ENCODE data around the gene TRPV4.

The TRPV4 gene

GRCh38 chr12:109807954-109808643 is 25.1 kb downstream of the TRPV4 start:
- no peak for DNase-seq (ENCODE audit: low read depth)

DNA sequence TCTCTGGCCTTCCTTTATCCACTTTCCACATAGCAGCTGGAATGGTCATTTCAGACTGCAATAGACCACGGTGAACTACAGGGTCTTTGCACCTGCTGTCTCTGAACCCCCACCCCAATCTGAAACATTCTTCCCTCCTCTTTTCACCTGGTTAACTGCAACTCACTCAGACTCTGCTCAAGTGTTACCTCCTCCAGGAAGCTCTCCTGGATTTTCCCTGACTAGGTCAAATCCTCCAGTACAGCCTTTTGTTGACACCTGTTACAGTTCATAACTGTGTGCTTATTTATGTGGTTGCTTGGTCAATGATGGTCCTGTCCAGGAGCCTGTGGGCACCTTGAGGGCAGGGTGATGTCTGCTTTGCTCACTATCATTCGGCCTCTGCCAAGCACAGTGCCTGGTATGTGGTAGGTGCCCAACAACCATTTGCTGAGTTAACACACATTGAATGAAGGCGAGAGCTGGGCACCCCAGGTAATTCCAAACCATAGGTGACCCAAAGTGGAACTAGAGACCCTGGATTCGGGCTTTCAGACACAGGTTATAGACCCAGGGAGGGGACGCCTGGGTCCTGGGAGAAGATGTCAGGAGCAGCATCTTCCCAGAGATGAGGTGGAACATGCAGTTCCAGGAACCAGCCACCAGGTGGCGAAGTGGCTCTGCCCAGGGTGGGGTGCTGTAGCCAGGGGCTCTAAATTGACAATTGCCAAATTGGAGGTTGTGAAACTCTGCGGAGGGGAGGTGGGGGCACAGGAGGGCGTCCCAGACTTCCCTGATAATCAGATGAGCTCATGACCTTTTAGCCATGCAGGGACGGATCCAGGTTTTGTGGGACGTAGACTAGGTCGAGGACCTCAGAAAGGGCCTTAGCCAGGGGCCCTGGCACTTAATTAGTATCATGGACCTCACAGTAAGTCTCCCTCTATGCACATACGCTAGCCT is 28.1 kb downstream of the TRPV4 start:
- DNase-seq (ENCODE audit: low read depth) = peak; percentile 60

DNA sequence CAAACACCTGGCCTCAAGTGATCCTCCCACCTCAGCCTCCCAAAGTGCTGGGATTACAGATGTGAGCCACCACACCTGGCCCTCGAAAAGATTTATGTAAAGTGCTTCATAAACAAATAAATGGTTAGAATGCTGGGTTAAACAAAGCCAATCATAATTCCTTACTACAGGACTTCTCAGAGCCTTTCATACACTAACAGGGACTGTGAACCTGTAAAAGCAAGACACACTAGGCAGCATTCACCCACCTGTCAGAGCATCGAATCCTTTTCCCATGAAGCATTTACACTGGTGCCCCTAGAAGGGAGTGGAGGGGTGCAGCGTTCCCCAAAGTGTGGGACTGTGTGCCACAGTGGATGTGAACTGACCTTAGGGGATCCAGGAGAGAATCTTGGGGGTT is 29.5 kb downstream of the TRPV4 start:
- DNase-seq (ENCODE audit: low read depth) = no peak

- DNase-seq (ENCODE audit: low read depth) = no peak
Observed at GRCh38 chr12:109802828-109803227, 30.4 kb downstream of the TRPV4 start.

DNA sequence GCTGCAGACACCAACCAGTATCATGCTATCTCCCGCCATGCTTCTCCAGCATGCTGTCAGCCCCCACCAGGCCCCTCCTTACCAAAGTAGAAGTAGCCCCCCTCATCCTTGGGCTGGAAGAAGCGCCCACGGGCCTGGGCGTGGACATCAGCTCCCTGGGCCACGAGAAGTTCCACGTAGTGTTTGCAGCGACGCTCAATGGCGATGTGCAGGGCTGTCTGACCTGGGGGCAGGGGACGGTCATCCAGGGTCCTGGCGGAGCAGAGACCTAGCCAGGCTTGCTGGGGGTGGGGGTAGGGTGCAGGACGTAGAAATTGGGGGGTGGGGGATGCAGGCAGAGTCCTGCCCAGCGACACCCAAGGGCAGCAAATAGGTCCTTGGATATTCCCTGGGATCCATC is 32.7 kb downstream of the TRPV4 start:
- DNase-seq (ENCODE audit: low read depth) = no peak

DNA sequence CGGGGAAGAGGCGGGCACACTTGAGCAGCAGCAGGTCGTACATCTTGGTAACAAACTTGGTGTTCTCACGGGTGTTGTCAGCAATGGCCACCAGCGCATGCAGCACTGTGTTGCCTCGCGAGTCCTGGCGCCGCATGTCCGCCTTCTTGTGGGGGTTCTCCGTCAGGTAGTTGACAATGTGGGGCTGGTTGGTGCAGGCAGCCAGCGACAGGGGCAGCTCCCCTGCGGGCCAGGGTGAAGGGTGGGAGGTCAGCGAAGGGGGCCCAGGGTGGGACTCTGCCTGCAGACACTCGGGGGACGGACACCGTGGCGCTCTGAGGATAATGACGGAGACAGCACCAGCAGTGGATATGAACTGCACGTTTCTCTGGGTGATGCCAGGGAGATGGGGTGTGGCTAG is 34.5 kb downstream of the TRPV4 start:
- DNase-seq (ENCODE audit: low read depth) = no peak

- DNase-seq (ENCODE audit: low read depth) = no peak
Observed at GRCh38 chr12:109797905-109798669, 35.1 kb downstream of the TRPV4 start.

- no peak for DNase-seq (ENCODE audit: low read depth)
Observed at GRCh38 chr12:109796057-109796456, 37.1 kb downstream of the TRPV4 start.

DNA sequence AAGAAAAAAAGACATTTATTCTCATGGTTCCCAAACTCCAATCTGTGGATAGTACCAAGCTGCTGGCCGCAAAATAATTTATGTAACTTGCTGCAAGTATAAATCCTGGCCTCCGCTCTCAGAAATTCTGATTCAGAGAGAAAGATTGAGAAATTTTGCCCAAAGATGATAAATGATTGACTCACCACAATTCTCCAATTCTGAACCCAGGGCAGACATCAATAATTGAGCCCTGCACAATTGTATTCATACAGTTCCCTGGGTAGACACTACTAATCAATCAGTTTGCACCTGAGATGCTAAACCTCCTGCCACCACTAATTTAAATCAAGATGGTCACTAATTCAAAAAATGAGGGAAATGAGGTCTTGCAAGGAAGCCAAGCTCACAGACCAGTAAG is 38.2 kb downstream of the TRPV4 start:
- peak; percentile 45 for DNase-seq (ENCODE audit: low read depth)

DNA sequence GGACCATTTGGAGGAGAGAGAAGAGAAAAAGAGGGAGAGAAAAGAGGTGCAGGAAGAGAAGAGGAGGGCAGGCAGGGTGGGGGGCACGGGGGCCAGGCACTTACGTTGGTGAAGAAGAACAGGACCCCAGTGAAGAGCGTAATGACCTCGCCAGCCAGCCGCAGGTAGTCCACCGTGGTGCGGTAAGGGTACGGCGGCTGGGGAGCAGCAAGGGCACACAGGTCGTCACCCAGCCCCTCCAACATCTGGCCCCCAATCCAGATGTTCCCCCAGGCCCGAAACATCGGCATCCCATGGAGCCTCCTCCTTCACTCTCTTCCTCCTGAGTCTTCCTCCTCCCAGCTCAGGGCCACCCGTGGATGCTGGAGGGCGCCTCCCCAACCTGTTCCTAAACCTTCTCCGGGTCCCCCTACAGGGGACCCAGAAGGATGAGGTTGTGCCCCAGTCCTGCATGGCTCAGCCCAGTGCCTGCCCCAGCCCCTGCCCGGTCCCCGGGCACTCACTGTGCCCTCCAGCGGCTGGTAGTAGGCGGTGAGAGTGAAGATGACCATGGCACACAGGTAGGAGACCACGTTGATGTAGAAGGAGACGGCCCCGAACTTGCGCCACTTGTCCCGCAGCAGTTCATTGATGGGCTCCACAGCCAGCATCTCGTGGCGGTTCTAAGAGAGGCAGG is 39.2 kb downstream of the TRPV4 start:
- no peak for DNase-seq (ENCODE audit: low read depth)

GRCh38 chr12:109793411-109793810 is 39.8 kb downstream of the TRPV4 start:
- no peak for DNase-seq (ENCODE audit: low read depth)

DNA sequence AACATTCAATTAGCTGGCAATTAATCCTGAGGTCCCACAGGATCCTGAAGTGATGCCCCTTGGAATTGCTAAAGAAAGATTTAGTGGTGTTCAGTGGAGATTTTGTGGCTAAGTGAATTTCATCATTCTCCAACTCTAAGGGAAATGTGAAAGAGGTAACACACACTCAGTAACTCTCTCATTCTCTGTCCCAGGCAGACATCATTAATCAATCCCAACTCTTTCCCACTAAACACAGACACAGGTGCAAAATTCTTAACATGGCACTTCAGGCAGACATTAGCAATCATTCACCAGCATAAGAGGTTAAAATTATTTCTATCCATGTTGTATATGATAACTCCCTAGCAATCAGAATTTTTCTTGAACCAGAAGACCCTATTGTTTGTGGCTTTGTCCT is 40.2 kb downstream of the TRPV4 start:
- DNase-seq (ENCODE audit: low read depth) = no peak

- DNase-seq (ENCODE audit: low read depth) = no peak
Observed at GRCh38 chr12:109789526-109790048, 43.6 kb downstream of the TRPV4 start.

DNA sequence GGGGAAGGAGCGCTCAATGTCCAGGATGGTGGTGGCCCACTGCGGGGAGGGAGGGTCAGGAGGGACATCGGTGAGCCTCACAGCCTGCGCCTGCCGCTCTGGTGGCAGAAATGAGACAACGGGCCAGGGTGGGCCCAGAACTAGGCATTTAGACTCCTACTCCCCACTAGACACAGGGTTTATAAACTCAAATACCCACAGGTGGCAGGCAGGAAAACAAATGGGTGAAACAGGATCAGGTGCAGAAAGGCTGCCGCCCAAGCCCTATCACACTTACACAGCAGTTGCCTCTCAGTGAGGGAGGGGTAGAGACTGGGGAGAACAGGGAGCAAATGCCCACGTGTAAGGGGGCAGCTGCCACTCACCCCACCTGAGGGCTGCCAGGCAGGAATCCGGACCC is 46.4 kb downstream of the TRPV4 start:
- DNase-seq (ENCODE audit: low read depth) = no peak

DNA sequence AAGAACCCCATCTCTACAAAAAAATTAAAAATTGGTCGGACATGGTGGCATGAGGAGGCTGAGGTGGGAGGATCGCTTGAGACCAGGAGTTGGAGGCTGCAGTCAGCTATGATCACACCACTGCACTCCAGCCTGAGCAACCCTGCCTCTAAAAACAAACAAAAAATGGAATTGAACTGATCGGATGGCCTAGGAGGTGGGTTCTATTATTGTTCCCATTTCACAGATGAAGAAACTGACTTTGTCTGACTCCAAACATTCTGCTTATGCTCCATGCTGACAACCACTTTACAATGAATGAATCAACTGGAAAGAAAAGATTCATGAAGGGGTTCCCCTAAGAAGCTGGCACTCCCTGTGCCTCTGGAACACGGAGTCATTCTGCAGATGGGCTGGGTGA is 47.3 kb downstream of the TRPV4 start:
- DNase-seq (ENCODE audit: low read depth) = no peak

GRCh38 chr12:109783965-109784244 is 49.3 kb downstream of the TRPV4 start:
- no peak for DNase-seq (ENCODE audit: low read depth)

- no peak for DNase-seq (ENCODE audit: low read depth)
Observed at GRCh38 chr12:109783135-109783964, 49.8 kb downstream of the TRPV4 start.

- no peak for DNase-seq (ENCODE audit: low read depth)
Observed at GRCh38 chr12:109782326-109782703, 50.9 kb downstream of the TRPV4 start.

DNA sequence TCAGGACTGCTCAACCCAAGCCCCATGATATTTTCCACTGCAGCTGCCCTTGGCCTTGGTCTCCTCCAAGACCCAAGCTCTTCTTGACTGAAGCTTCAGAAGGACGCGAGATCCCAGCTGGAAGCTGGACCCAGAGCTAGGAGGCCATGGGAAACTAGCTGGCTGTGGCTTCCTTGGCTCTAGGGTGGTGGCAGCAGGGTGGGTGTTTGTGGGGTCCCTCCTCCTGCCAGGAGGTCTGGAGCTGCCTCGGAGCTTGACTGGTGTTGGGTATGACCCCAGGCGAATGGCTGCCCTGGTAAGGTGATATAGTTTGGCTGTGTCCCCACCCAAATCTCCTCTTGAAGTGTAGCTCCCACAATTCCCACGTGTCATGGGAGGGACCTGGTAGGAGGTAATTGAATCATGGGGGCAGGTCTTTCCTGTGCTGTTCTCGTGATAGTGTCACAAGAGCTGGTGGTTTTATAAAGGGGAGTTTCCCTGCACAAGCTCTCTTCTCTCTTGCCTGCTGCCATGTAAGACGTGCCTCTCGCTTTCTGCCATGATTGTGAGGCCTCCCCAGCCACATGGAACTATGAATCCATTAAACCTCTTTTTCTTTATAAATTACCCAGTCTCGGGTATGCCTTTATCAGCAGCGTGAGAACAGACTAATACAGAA is 51.4 kb downstream of the TRPV4 start:
- no peak for DNase-seq (ENCODE audit: low read depth)

DNA sequence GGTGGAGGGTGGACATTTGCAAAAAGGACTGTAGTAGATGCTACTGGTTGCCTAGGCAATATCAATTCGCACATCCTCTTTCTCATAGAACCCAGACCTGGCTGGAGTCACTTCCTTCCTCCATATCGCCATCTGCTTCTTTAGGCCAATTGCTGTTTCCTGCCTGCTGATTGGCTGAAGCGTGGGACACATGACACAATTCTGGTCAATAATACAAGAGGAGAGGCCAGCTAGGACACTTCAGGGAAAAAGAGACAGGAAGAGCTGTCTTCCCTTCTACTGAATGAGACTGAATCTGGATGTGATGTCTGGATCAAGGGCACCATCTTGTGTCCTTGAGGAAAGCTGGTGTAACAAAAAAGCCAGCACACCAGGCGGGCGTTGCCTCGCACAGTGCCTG is 53.8 kb downstream of the TRPV4 start:
- DNase-seq (ENCODE audit: low read depth) = peak; percentile 7

- no peak for DNase-seq (ENCODE audit: low read depth)
Observed at GRCh38 chr12:109778684-109779083, 54.5 kb downstream of the TRPV4 start.
